Stimulated activated effector memory CD8-positive, alpha-beta T cell treated with anti-CD3 and anti-CD28 coated beads, Interleukin-12 subunit alpha, Interleukin-12 subunit beta, amount 100 ng/mL, for 72 hours (primary cell): ENCODE measurements around the gene PLEKHF1.
"Not testable (repeated sequence)": the region's sequence is repeated elsewhere in the genome, so short reads cannot be mapped to it uniquely, and the experiment has no call there.

Experiments
- ATAC-seq: fragments of 150-1000 bp; cut with Tn5 transposase; 2 replicates; pipeline ENCODE4 v1.10.0; 2021
- DNase-seq, 2 donors: peaks; one replicate each; pipeline ENCODE4 v3.0.0; 2021 to 2022; ENCODE audit warnings: low spot score in 2 of 2
- H3K27ac Mint-ChIP-seq: one replicate; pipeline ENCODE4 v1.8.0; 2022; ENCODE audit warnings: mild to moderate bottlenecking, mixed read lengths
- H3K36me3 Mint-ChIP-seq: one replicate; pipeline ENCODE4 v1.8.0; 2022; ENCODE audit warnings: mild to moderate bottlenecking, mixed read lengths
- H3K4me1 Mint-ChIP-seq: one replicate; pipeline ENCODE4 v1.8.0; 2022; ENCODE audit warnings: mixed read lengths
- H3K4me3 Mint-ChIP-seq: one replicate; pipeline ENCODE4 v1.8.0; 2022; ENCODE audit warnings: mild to moderate bottlenecking, mixed read lengths
- H3K9me3 Mint-ChIP-seq: one replicate; pipeline ENCODE4 v1.8.0; 2022; ENCODE audit warnings: mixed read lengths

The PLEKHF1 gene

DNA sequence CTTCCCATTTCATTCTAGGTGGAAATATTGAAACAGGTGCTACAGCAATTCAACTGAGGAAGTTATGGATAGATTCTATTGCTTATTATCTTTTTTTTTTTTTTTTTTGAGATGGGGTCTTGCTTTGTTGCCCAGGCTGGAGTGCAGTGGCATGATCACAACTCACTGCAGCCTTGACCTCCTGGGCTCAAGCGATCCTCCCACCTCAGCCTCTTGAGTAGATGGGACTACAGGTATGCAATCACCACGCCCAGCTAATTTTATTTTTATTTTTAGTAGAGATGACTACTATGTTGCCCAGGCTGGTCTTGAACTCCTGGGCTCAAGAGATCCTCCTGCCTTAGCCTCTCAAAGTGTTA lies 44.2 kb downstream of the PLEKHF1 start:
- H3K9me3 Mint-ChIP-seq, DNase-seq, H3K4me3 Mint-ChIP-seq, ATAC-seq: not testable (repeated sequence)
- H3K4me1 Mint-ChIP-seq, result peaks cover 60% of the 10 kb centered on the region
- peak overlapping the region; percentile 52 for H3K27ac Mint-ChIP-seq
- H3K36me3 Mint-ChIP-seq, result peaks cover 64% of the 10 kb centered on the region

DNA sequence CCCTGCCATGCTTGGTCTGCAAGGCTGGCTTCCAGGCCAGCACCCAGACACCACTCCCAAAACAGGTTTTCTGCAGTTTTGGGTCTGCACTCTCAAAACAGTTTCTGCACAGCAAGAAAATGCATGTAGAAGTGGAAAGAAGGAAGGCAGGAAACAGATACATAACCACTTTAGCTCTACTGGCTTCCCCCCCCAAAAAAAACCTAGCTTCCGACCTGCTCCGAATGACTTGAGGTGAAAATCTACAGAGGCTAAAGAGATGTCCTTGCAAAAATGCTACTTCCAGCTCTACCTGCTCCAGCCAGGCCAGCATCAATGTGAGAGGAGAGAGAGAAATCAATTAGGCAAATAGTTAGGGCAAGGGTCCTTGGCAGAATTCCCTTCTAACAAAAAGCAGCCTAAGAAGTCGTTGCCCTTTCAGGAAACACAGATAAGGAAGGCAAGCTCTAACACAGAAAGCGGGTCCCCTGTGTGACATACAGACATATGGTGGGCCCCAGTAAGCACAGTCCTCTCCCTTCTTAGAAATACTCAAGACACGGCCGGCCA lies 46.4 kb downstream of the PLEKHF1 start:
- Mint-ChIP-seq H3K27ac (peak overlapping the region; percentile 95), H3K4me1 (peaks cover 69% of the 10 kb centered on the region), H3K36me3 (peaks cover 52% of the 10 kb centered on the region), H3K4me3 (peak overlapping the region; percentile 83), H3K9me3 (no peaks in the 10 kb centered on the region)
- ATAC-seq, result no peak
- no peak for DNase-seq

DNA sequence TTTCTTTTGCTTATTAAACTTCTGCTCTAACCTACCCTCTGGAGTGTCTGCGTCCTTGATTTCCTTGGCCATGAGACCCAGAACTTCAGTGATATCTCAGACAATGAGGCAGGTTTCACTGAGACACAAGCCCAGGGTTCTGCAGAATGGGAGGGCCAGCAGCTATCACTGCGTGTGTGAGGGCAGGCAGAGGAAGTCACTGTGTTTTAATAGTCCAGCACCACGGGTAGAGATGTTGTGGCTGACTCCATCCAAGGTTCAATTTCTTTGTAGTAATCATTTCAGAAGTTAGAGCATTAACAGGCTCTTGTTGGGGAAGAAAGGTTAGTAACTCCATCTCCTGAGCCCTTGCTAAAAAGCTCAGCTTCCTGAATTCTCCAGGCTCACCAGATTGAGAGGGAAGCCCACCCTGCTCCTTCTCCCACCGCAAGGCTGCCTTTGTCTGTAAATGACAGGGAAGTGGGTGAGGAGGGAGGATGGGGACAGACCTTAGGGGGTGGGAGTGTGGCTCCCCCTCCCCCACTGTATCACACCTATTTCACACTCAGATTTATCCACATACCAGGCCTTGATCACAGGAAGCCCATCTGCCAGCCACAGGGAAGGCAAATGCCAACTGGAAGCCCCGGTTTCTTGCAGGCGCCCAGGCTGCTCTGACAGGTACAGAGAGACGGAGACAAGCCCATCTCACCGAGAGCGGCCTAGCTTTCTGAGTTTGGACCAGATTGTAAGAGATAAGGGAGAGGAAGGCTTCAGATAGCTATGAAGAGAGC lies 47.7 kb downstream of the PLEKHF1 start:
- Mint-ChIP-seq H3K27ac (peak overlapping the region; percentile 95), H3K36me3 (peaks cover 40% of the 10 kb centered on the region), H3K4me1 (peaks cover 72% of the 10 kb centered on the region), H3K9me3 (no peaks in the 10 kb centered on the region), H3K4me3 (peak overlapping the region; percentile 83)
- no peak for DNase-seq
- peak; percentile 9 for ATAC-seq

DNA sequence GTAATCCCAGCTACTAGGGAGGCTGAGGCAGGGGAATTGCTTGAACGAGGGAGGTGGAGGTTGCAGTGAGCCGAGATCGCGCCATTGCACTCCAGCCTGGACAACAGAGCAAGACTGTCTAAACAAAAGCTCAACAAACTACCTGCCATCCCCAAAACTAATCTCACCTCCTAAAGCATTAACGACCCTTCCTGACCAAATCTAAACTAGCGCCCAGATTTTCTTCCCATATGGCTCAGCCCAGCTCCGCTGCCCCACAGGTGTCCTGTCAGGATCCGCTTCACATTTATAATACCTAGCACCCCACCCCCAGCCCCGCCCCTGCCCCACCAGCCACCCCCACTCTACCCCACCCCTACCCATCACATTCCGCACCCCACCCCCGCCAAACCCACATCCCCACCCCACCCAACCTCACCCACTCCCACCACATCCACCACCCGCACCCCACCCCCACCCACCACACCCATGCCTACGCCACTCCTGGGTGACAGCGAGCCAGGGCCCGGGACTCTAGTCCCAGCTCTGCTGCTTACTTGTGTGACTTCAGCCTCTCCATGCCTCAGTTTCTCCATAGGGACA lies 49.2 kb downstream of the PLEKHF1 start:
- peak overlapping the region; percentile 95 for H3K27ac Mint-ChIP-seq
- peaks cover 63% of the 10 kb centered on the region for H3K4me1 Mint-ChIP-seq
- DNase-seq (peak in 1 of 2 donors; percentile 59), ATAC-seq (peak; percentile 52)
- no peaks in the 10 kb centered on the region for H3K9me3 Mint-ChIP-seq
- H3K36me3 Mint-ChIP-seq, result peaks cover 34% of the 10 kb centered on the region
- peak overlapping the region; percentile 83 for H3K4me3 Mint-ChIP-seq

DNA sequence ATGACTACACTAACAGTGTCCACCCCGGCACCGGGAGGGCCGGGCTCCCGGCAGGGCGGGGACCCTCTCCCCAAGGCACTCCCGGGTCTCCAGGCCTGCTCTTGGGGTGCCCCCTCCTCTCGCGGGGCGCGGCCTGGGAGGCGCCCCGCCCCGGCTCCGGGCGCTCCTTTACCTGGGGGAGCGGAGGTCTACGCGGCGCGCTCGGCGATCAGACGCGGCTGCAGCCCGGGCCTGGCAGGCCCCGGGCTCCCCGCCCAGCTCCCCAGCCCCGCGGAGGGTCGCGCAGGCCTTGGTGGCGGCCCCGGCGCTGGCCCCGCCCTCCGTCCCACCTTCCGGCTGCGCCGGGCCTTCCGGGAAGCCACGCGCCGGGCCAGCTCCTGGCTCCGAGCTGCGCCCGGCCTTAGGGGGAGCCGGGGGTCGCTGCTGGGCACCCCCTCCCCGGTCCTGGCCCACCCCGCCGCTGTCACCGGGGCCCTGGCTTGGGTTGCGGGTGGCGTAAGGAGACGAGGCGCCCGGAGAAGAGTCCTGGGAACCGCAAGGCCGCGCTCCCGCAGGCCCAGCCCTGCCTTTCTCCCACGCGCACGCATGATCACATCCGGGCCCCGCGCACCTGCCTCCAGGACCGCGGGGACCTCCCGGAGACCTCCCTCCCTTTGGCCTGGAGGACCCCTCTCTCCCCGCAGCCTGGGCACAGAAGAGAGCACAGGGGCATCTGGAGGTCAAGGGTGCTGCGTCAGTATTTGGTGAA lies 49.9 kb downstream of the PLEKHF1 start, which contains the start of gene C19orf12:
Gene C19orf12 (minus strand): TSS at position 309 of the 748 bp plus-strand sequence. CDS start 6,848 bp downstream, outside the sequence.
- Mint-ChIP-seq H3K9me3 (no peaks in the 10 kb centered on the region), H3K4me3 (peak within 1 kb of the TSS; percentile 83), H3K27ac (peak within 1 kb of the TSS; percentile 95), H3K4me1 (peaks cover 61% of the 10 kb centered on the region), H3K36me3 (peaks cover 27% of the 10 kb centered on the region)
- ATAC-seq (peak; percentile 77), DNase-seq (peak; percentile 56 to 88)

DNA sequence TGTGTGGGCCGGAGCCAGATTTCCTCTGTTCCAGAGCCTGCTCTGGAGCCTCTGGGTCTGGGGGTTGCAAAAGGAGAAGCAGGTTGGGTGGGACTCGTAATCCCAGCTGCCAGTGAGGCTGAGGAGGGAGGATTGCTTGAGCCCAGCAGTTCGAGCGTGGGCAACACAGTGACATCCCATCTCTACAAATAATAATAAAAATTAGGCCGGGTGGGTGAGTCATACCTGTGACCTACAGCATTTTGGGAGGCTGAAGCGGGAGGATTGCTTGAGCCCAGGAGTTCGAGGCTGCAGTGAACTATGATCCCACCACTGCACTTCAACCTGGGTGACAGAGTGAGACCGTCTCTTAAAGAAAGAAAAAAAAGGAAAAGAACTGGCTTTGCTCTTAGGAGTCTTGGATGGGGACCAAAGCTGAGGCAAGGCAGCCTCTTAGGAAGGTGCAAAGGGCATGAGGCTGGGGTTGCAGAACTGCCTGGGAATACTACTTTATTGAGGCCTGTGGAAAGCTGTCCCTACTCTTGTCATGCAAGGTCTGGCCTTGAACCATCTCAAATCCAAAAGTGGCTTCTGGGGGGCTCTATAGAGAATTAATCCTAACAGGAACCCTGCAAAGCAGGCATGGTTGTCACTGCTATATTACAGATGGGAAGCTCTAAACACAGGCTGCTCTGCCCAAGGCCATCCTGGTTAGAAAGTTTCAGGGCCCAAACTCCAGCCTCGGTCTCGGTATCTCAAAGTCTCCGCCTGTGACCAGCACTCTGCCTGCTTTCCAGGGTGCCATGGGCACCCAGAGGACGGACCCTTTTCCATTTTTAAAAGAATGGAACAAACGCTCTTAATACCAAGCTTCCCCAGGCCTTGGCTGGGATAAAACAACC lies 50.7 kb downstream of the PLEKHF1 start:
- peak overlapping the region; percentile 83 for H3K4me3 Mint-ChIP-seq
- H3K36me3 Mint-ChIP-seq, result peaks cover 19% of the 10 kb centered on the region
- H3K9me3 Mint-ChIP-seq, result no peaks in the 10 kb centered on the region
- H3K27ac Mint-ChIP-seq, result peak overlapping the region; percentile 95
- ATAC-seq (peak; percentile 3), DNase-seq (peak in 1 of 2 donors; percentile 57)
- H3K4me1 Mint-ChIP-seq, result peaks cover 53% of the 10 kb centered on the region

DNA sequence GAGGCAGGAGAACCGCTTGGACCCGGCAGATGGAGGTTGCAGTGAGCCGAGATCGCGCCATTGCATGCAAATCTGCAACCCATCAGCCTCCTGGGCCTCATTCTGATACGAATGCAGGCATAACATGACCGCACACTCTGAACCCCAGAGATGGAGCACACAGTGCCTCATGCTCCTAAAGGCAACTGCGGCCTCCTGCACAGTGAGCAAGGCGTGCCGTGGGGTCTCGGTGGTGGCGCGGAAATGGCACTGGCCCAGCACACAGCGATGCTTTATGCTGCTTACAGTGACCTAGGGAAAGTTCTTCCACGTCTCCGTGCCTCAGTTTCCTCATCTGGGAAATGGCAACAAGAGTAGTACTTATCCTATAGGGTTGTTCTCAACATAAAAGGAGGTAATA lies 51.8 kb downstream of the PLEKHF1 start:
- H3K27ac Mint-ChIP-seq, result no peak overlapping the region
- H3K36me3 Mint-ChIP-seq, result peaks cover 18% of the 10 kb centered on the region
- ATAC-seq (no peak), DNase-seq (no peak)
- H3K9me3 Mint-ChIP-seq, result no peaks in the 10 kb centered on the region
- H3K4me1 Mint-ChIP-seq, result peaks cover 44% of the 10 kb centered on the region
- H3K4me3 Mint-ChIP-seq, result no peak overlapping the region

DNA sequence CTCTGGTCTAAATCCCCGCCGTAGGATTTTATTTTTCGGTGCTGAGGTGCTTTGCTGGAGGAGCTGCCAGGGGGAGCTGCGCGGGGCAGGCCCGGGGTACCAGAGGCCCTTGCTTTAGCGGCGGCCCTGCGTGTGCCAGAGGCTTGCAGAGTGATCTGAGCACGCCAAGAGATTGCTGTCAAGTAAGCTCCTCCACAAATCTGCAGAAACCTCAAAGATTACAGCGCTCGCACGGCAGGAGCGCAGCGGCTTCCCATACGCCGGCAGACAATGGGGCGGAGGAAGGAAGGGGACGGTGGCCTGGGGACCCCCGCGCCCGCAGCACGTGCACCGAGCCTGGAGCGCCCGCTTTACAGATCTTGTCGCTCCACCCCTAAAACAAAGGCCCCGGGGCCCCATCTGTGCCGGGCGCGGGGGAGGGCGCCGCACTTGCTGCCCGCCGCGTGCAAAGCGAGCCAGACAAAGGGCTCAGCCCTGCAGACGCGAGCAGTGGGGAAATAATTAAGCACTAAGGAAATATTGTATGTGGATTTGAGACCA lies 58.9 kb downstream of the PLEKHF1 start:
- DNase-seq (no peak), ATAC-seq (peak; percentile 57)
- Mint-ChIP-seq H3K27ac (no peak overlapping the region), H3K36me3 (no peaks in the 10 kb centered on the region), H3K4me3 (peak overlapping the region; percentile 29), H3K9me3 (no peaks in the 10 kb centered on the region), H3K4me1 (peaks cover 6% of the 10 kb centered on the region)

DNA sequence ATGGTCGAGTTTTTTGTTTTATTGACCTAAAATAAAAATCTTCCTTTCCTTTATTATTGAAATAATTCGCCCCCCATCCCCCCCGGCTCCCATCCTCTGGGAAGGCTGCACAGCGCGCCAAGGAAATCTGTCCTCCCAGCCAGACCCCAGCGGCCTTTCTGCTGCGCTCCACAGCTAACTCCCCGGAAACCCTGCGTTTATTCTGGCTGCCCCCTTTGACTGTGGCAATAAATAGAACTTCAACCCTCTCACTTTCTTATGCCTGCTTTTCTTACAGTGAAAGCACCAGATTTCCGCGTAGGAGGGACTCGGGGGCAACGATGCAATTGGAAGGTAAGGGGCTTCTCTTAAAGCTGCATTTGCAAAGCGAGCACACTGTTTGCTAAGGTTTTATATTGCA lies 59.5 kb downstream of the PLEKHF1 start:
- no peak for DNase-seq
- Mint-ChIP-seq H3K4me1 (peaks cover 6% of the 10 kb centered on the region), H3K27ac (no peak overlapping the region), H3K4me3 (peak overlapping the region; percentile 29), H3K36me3 (no peaks in the 10 kb centered on the region), H3K9me3 (no peaks in the 10 kb centered on the region)
- no peak for ATAC-seq
